H9 (cell line): Measurements from ENCODE around the gene GPI. TPM values are rescaled to one million over a fixed set of nuclear protein-coding genes. Genes with fewer than 3 reads are reported as not detected.

Source experiments
- DNase-seq: peaks from one replicate; pipeline ENCODE4 v3.0.0-alpha.2; 2017
- H2AFZ ChIP-seq: one replicate; pipeline ENCODE4 v1.6.1; 2013; ENCODE audit warnings: mild to moderate bottlenecking, low read length, control low read depth, moderate library complexity
- H2AK5ac ChIP-seq: 2 replicates; pipeline ENCODE4 v1.6.1; 2013; ENCODE audit warnings: low read length, control low read depth, mixed read lengths; ENCODE audit not compliant: insufficient read length
- H2BK120ac ChIP-seq: one replicate; pipeline ENCODE4 v1.6.1; 2013; ENCODE audit warnings: low read depth, mild to moderate bottlenecking, low read length, control low read depth, inconsistent platforms; ENCODE audit not compliant: poor library complexity, severe bottlenecking
- H2BK12ac ChIP-seq: 2 replicates; pipeline ENCODE4 v1.6.1; 2013; ENCODE audit warnings: low read length, control low read depth, mixed read lengths, low read depth; ENCODE audit not compliant: insufficient read length
- H2BK15ac ChIP-seq: 2 replicates; pipeline ENCODE4 v1.6.1; 2013; ENCODE audit warnings: low read depth, low read length, control low read depth
- H2BK20ac ChIP-seq: one replicate; pipeline ENCODE4 v1.6.1; 2013; ENCODE audit warnings: low read depth, mild to moderate bottlenecking, low read length, control low read depth, inconsistent platforms; ENCODE audit not compliant: poor library complexity, severe bottlenecking
- H2BK5ac ChIP-seq: 2 replicates; pipeline ENCODE4 v1.6.1; 2013; ENCODE audit warnings: low read length, control low read depth, mixed read lengths; ENCODE audit not compliant: insufficient read length
- H3K14ac ChIP-seq: 2 replicates; pipeline ENCODE4 v1.6.1; 2013; ENCODE audit warnings: low read length, control low read depth; ENCODE audit not compliant: insufficient read depth
- H3K18ac ChIP-seq: 2 replicates; pipeline ENCODE4 v1.6.1; 2013; ENCODE audit warnings: low read depth, mild to moderate bottlenecking, mixed read lengths, low read length, control low read depth; ENCODE audit not compliant: insufficient read length
- H3K23ac ChIP-seq: 2 replicates; pipeline ENCODE4 v1.6.1; 2013; ENCODE audit warnings: low read length, control low read depth, mixed read lengths, low read depth; ENCODE audit not compliant: insufficient read length
- H3K23me2 ChIP-seq: 2 replicates; pipeline ENCODE4 v1.6.1; 2013; ENCODE audit warnings: low read depth, mild to moderate bottlenecking, mixed read lengths, low read length, control low read depth; ENCODE audit not compliant: insufficient read length, poor library complexity, severe bottlenecking
- H3K27ac ChIP-seq: 2 replicates; pipeline ENCODE4 v1.5.1; 2013; ENCODE audit warnings: low read length, control low read depth, mixed read lengths, low read depth; ENCODE audit not compliant: insufficient read length
- H3K27me3 ChIP-seq: 2 replicates; pipeline ENCODE4 v1.6.1; 2013; ENCODE audit warnings: low read length, control low read depth, inconsistent platforms; ENCODE audit not compliant: insufficient read depth
- H3K4ac ChIP-seq: 2 replicates; pipeline ENCODE4 v1.6.1; 2013; ENCODE audit warnings: low read depth, mild to moderate bottlenecking, control low read depth, inconsistent platforms, low read length, moderate library complexity
- H3K4me1 ChIP-seq: 2 replicates; pipeline ENCODE4 v1.6.1; 2013; ENCODE audit warnings: low read length, control low read depth, inconsistent platforms; ENCODE audit not compliant: insufficient read depth
- H3K4me2 ChIP-seq: 2 replicates; pipeline ENCODE4 v1.6.1; 2013; ENCODE audit warnings: low read length, control low read depth, mixed read lengths; ENCODE audit not compliant: insufficient read length, insufficient read depth
- H3K56ac ChIP-seq: 2 replicates; pipeline ENCODE4 v1.6.1; 2013; ENCODE audit warnings: low read depth, mild to moderate bottlenecking, mixed read lengths, low read length, control low read depth; ENCODE audit not compliant: insufficient read length
- H3K79me1 ChIP-seq: 2 replicates; pipeline ENCODE4 v1.6.1; 2013; ENCODE audit warnings: low read depth, mild to moderate bottlenecking, moderate library complexity, low read length, control low read depth, inconsistent platforms; ENCODE audit not compliant: insufficient read depth, poor library complexity, severe bottlenecking
- H3K79me2 ChIP-seq: 2 replicates; pipeline ENCODE4 v1.6.1; 2013; ENCODE audit warnings: low read length, control low read depth, inconsistent platforms; ENCODE audit not compliant: insufficient read depth
- H3K9ac ChIP-seq: 2 replicates; pipeline ENCODE4 v1.6.1; 2013; ENCODE audit warnings: low read length, control low read depth, mixed read lengths; ENCODE audit not compliant: insufficient read length; ENCODE audit errors: extremely low read depth
- H3K9me3 ChIP-seq: one replicate; pipeline ENCODE4 v1.6.1; 2013; ENCODE audit warnings: low read depth, low read length, inconsistent platforms; ENCODE audit not compliant: control insufficient read depth
- H3T11ph ChIP-seq: one replicate; pipeline ENCODE4 v1.6.1; 2013; ENCODE audit warnings: mild to moderate bottlenecking, low read length, control low read depth, inconsistent platforms
- H4K20me1 ChIP-seq: one replicate; pipeline ENCODE4 v1.6.1; 2013; ENCODE audit not compliant: control insufficient read depth, insufficient read length, insufficient read depth
- H4K5ac ChIP-seq: 2 replicates; pipeline ENCODE4 v1.6.1; 2013; ENCODE audit warnings: low read depth, mild to moderate bottlenecking, mixed read lengths, low read length, control low read depth; ENCODE audit not compliant: insufficient read length
- H4K8ac ChIP-seq: replicated peaks from 2 replicates; pipeline ENCODE4 v1.6.1; 2013; ENCODE audit warnings: low read length, control low read depth, mixed read lengths, low read depth; ENCODE audit not compliant: insufficient read length
- H4K91ac ChIP-seq: 2 replicates; pipeline ENCODE4 v1.6.1; 2013; ENCODE audit warnings: low read depth, mild to moderate bottlenecking, moderate library complexity, mixed read lengths, low read length, control low read depth; ENCODE audit not compliant: insufficient read length
- H3K27ac Mint-ChIP-seq, 3 experiments: 2 replicates in 2 of 3; 3 replicates in 1 of 3; pipeline ENCODE4 v1.8.0; 2020 to 2021; ENCODE audit warnings: mixed read lengths in 3 of 3, mild to moderate bottlenecking in 1 of 3, moderate library complexity in 1 of 3
- H3K27me3 Mint-ChIP-seq: 2 replicates; pipeline ENCODE4 v1.8.0; 2021; ENCODE audit warnings: low read depth, mild to moderate bottlenecking, moderate library complexity, mixed read lengths
- H3K36me3 Mint-ChIP-seq, 3 experiments: 2 replicates in 2 of 3; 3 replicates in 1 of 3; pipeline ENCODE4 v1.8.0; 2020 to 2021; ENCODE audit warnings: low read depth in 3 of 3, mixed read lengths in 3 of 3; ENCODE audit not compliant: insufficient read depth in 1 of 3
- H3K4me1 Mint-ChIP-seq, 2 experiments: 2 replicates each; pipeline ENCODE4 v1.8.0; 2020; ENCODE audit warnings: mixed read lengths in 2 of 2
- H3K4me3 Mint-ChIP-seq, 2 experiments: 2 replicates in 1 of 2; 3 replicates in 1 of 2; pipeline ENCODE4 v1.8.0; 2020 to 2021; ENCODE audit warnings: mild to moderate bottlenecking in 2 of 2, mixed read lengths in 2 of 2, moderate library complexity in 1 of 2
- H3K9me3 Mint-ChIP-seq, 2 experiments: 2 replicates in 1 of 2; 3 replicates in 1 of 2; pipeline ENCODE4 v1.8.0; 2020; ENCODE audit warnings: mild to moderate bottlenecking in 2 of 2, mixed read lengths in 2 of 2, moderate library complexity in 1 of 2
- WGBS: extraction: QIAGEN DNeasy Blood & Tissue Kit; methylation state at CpG from one replicate; pipeline ENCODE4 v1.1.7; 2013; ENCODE audit warnings: missing lambda C conversion rate, low lambda C conversion rate, mixed read lengths; ENCODE audit not compliant: insufficient read length; ENCODE audit errors: extremely low coverage; 5-methylcytosine and 5-hydroxymethylcytosine counted together
- total RNA-seq: library from RNA; stranded (reverse); gene quantifications from 2 replicates; pipeline ENCODE4 v1.2.1, GENCODE V29; 2021
- TF ChIP-seq, protein P1 (sequence below): fragments of 200-600 bp; sonication (generic); conservative IDR thresholded peaks from 3 replicates; pipeline ENCODE4 v1.8.0; 2021; ENCODE audit warnings: antibody characterized with exemption, mild to moderate bottlenecking

The GPI gene
- total RNA-seq, 1 experiment from 2014 or later: 373 TPM

DNA sequence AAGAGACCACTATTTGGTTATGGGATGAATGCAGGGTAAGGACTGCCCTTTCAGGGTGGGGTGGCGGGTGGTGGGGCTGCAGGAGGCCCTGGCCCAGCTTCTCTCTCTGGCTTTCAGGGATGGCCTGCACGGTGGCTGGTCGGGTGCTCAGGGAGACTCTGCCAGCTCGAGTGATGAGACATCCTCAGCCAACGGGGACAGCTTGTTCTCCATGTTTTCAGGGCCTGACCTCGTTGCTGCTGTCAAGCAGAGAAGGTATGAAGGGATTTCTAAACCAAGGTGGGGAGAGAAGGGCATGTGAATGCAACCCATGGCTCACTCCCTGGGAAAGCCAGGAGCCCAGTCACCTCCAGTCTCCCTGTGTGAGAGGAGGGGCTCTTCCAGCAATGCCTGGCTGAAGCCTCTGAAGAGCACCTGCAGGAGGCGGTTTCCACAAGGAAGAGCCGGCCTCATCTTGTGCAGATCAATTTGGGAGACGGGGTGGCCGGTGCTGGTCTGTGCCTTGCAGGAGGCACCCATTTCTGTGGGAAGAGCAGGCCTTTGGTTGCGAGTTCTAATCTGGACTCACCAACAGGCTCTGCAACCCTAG lies 16.0 kb upstream of the GPI start:
- H3K27ac Mint-ChIP-seq: no peak overlapping the region
- Histone ChIP-seq H3K27me3 (no peaks in the 10 kb centered on the region), H4K91ac (no peak overlapping the region), H3K9ac (no peak overlapping the region), H3K4me2 (no peak overlapping the region), H4K8ac (no peak overlapping the region), H3K79me2 (no peaks in the 10 kb centered on the region), H2BK5ac (no peak overlapping the region), H4K5ac (no peak overlapping the region), H3K18ac (no peak overlapping the region), H3K79me1 (no peaks in the 10 kb centered on the region), H2BK20ac (no peak overlapping the region), H2BK12ac (no peak overlapping the region), H3K56ac (no peak overlapping the region), H3T11ph (no peak overlapping the region), H3K4me1 (no peaks in the 10 kb centered on the region), H3K9me3 (no peaks in the 10 kb centered on the region), H3K27ac (no peak overlapping the region), H2BK15ac (no peak overlapping the region), H3K23me2 (no peaks in the 10 kb centered on the region), H3K4ac (no peak overlapping the region), H2BK120ac (no peak overlapping the region), H3K23ac (no peak overlapping the region), H3K14ac (no peak overlapping the region), H2AFZ (no peak overlapping the region), H2AK5ac (no peak overlapping the region), H4K20me1 (no peaks in the 10 kb centered on the region)
- DNase-seq: no peak
- H3K36me3 Mint-ChIP-seq: peaks cover 15 to 32% (median 32%) of the 10 kb centered on the region in 3 experiments; a peak in 6 of 7 replicates
- no peaks in the 10 kb centered on the region for H3K27me3 Mint-ChIP-seq
- no CpG with 5 or more reads among the region's 11 CpGs for WGBS
- H3K9me3 Mint-ChIP-seq: no peaks in the 10 kb centered on the region; a peak in 1 of 5 replicates
- TF ChIP-seq, protein P1, sequence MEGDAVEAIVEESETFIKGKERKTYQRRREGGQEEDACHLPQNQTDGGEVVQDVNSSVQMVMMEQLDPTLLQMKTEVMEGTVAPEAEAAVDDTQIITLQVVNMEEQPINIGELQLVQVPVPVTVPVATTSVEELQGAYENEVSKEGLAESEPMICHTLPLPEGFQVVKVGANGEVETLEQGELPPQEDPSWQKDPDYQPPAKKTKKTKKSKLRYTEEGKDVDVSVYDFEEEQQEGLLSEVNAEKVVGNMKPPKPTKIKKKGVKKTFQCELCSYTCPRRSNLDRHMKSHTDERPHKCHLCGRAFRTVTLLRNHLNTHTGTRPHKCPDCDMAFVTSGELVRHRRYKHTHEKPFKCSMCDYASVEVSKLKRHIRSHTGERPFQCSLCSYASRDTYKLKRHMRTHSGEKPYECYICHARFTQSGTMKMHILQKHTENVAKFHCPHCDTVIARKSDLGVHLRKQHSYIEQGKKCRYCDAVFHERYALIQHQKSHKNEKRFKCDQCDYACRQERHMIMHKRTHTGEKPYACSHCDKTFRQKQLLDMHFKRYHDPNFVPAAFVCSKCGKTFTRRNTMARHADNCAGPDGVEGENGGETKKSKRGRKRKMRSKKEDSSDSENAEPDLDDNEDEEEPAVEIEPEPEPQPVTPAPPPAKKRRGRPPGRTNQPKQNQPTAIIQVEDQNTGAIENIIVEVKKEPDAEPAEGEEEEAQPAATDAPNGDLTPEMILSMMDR: no peak
- H3K4me3 Mint-ChIP-seq: no peak overlapping the region
- H3K4me1 Mint-ChIP-seq: peaks cover 2% of the 10 kb centered on the region in 2 experiments; a peak in 3 of 4 replicates
